Esophagus muscularis mucosa (tissue), 4 donors: ENCODE measurements around the gene FJX1.

Experiments used
- EP300 ChIP-seq: sonication (generic); formaldehyde crosslinking; IDR thresholded peaks from one replicate; pipeline ENCODE4 v1.6.1; 2017; ENCODE audit warnings: antibody characterized with exemption
- POLR2A ChIP-seq: fragments of 450-650 bp; IDR thresholded peaks from one replicate; pipeline ENCODE4 v1.6.1; 2017; ENCODE audit warnings: antibody characterized with exemption, moderate library complexity, mild to moderate bottlenecking, low read depth
- POLR2AphosphoS5 ChIP-seq, 2 donors: sonication (generic); formaldehyde crosslinking; IDR thresholded peaks; one replicate each; pipeline ENCODE4 v1.6.1; 2017; ENCODE audit warnings: antibody characterized with exemption in 2 of 2
- TF ChIP-seq, protein P1 (sequence below), 3 experiments: fragments of 200-600 bp in 2 of 3; fragments of 450-650 bp in 1 of 3; sonication (generic) in 2 of 3; IDR thresholded peaks; one replicate each; pipeline ENCODE4 v1.5.1; 2017 to 2019; ENCODE audit warnings: antibody characterized with exemption in 3 of 3, mild to moderate bottlenecking in 2 of 3, moderate library complexity in 1 of 3

DNA sequence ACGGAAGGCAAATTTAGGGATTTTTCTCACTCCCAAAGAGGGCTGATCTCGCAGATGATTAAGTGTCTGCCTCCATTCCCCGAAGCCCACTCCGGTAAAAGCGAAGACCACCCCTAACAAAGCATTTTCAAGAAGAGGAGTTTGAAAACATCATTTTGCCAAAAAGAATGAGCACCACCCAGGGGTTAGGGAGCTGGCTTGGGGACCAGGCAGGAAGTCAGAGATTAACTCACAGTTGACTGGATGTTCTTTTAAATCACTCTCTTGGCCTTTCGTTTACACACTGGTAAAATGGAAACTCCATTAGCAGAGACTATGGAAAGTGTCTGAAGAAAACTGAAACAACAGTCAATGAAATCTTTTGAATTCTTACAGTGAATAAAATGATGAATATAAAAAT is 36.5 kb downstream of the FJX1 start:
- TF ChIP-seq, protein P1, sequence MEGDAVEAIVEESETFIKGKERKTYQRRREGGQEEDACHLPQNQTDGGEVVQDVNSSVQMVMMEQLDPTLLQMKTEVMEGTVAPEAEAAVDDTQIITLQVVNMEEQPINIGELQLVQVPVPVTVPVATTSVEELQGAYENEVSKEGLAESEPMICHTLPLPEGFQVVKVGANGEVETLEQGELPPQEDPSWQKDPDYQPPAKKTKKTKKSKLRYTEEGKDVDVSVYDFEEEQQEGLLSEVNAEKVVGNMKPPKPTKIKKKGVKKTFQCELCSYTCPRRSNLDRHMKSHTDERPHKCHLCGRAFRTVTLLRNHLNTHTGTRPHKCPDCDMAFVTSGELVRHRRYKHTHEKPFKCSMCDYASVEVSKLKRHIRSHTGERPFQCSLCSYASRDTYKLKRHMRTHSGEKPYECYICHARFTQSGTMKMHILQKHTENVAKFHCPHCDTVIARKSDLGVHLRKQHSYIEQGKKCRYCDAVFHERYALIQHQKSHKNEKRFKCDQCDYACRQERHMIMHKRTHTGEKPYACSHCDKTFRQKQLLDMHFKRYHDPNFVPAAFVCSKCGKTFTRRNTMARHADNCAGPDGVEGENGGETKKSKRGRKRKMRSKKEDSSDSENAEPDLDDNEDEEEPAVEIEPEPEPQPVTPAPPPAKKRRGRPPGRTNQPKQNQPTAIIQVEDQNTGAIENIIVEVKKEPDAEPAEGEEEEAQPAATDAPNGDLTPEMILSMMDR (IDR thresholded peaks at IDR 0.05) = no peak
- TF ChIP-seq EP300 (no peak), POLR2A (no peak), POLR2AphosphoS5 (IDR thresholded peaks at IDR 0.05) (no peak)
